ENCODE measurements around the gene TMEM150B.
"Not testable (repeated sequence)": the region's sequence is repeated elsewhere in the genome, so short reads cannot be mapped to it uniquely, and the experiment has no call there.

Gene TMEM150B

GRCh38 chr19:55336101-55336500 is 11.0 kb upstream of the TMEM150B start:
- DNase-seq: no peak

- DNase-seq: no peak
Observed at GRCh38 chr19:55333870-55334269, 8.7 kb upstream of the TMEM150B start.

- DNase-seq: not testable (repeated sequence)
Observed at GRCh38 chr19:55329791-55330190, 4.7 kb upstream of the TMEM150B start.

- DNase-seq: not testable (repeated sequence)
Observed at GRCh38 chr19:55328774-55329318, 3.7 kb upstream of the TMEM150B start.

- no peak for DNase-seq
Observed at GRCh38 chr19:55324662-55325061, 479 bp downstream of the TMEM150B start.

GRCh38 chr19:55322204-55322885 is 2.8 kb downstream of the TMEM150B start:
- DNase-seq: no peak

GRCh38 chr19:55321466-55322137 is 3.5 kb downstream of the TMEM150B start:
- no peak for DNase-seq

GRCh38 chr19:55320844-55321419 is 4.2 kb downstream of the TMEM150B start:
- DNase-seq: no peak

- no peak for DNase-seq
Observed at GRCh38 chr19:55319785-55320184, 5.4 kb downstream of the TMEM150B start.

GRCh38 chr19:55316646-55317045 is 8.5 kb downstream of the TMEM150B start:
- DNase-seq: no peak

GRCh38 chr19:55315956-55316525 is 9.1 kb downstream of the TMEM150B start:
- no peak for DNase-seq

- no peak for DNase-seq
Observed at GRCh38 chr19:55314396-55314795, 10.7 kb downstream of the TMEM150B start.

- no peak for DNase-seq
Observed at GRCh38 chr19:55312621-55313512, 12.3 kb downstream of the TMEM150B start.

GRCh38 chr19:55311797-55312196 is 13.3 kb downstream of the TMEM150B start:
- DNase-seq: no peak

GRCh38 chr19:55311397-55311796 is 13.7 kb downstream of the TMEM150B start:
- DNase-seq: no peak

GRCh38 chr19:55310498-55310897 is 14.6 kb downstream of the TMEM150B start:
- no peak for DNase-seq

GRCh38 chr19:55309448-55309847 is 15.7 kb downstream of the TMEM150B start:
- DNase-seq: no peak

GRCh38 chr19:55308281-55308680 is 16.9 kb downstream of the TMEM150B start:
- DNase-seq: no peak

- no peak for DNase-seq
Observed at GRCh38 chr19:55306712-55307111, 18.4 kb downstream of the TMEM150B start.

GRCh38 chr19:55305983-55306562 is 19.1 kb downstream of the TMEM150B start:
- no peak for DNase-seq

GRCh38 chr19:55305491-55305890 is 19.6 kb downstream of the TMEM150B start:
- no peak for DNase-seq

GRCh38 chr19:55304980-55305379 is 20.2 kb downstream of the TMEM150B start:
- no peak for DNase-seq

Data from NCI-H1694 treated with DMSO at 0.1 percent for 48 hours (cell line).